NK-92 treated with Interleukin-12 subunit alpha and Interleukin-12 subunit beta, amount 100 ng/mL, for 24 hours (cell line): Measurements from ENCODE around the gene TRPM3.

Experiments
- DNase-seq: peaks from one replicate; lab custom pipeline; 2025; lab: John Stamatoyannopoulos, UW

TRPM3 gene

DNA sequence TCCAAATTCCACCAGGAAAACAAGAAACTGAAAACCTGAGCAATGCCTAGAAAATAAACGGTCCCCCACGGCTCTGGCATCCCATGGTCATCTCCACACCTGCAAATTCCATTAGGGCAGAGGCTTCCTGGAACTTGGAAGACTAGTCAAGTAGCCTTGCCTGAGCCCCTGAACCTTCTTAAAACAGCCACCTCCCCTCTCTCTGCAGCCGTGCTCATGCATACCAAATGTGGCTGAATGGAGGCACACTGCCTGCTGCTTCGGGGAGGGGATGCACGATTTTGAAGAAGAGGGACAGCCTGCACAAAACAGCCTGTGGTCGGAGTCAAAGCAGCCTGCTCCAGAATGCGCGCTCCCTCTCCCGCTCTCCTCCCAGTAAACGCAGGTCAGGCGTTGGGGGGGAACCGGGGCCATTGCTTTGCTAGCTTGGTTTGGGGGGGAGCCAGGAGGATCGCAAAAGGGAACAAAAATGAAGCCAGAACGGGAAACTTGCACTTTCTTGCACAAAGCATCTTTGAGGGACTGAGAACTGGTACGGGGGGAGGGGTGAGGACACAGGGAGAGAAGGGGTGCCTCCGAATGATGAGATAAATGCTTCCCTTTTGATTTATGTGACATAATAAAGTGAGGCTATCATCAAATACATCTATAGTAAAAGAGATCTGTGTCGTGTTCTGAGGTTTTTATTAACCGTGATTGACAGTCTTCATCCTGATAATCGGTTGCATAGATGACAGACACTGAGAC, at the start of gene TRPM3:
Gene TRPM3, minus strand, starts transcription at position 347 of the 747 bp plus-strand sequence. Its CDS starts 267 bp downstream, at position 80.
- DNase-seq, result no peak

DNA sequence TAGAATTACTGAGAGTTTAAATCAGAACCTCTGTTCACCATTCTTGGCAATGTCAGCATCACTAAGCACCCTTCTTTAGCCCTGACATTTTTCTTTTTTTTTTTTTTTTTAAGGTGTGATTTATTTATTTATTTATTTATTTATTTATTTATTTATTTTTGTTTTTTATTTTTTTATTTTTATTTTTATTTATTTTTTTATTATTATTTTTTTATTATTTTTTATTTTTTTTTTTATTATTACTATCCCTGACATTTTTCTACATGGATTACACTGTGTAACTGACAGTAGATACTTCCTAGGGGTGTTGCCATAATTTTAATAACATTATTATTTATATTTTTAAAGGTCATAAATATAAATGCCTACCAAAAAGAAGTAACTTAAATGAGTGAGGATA, 47.0 kb upstream of the TRPM3 start:
- DNase-seq, result no peak

DNA sequence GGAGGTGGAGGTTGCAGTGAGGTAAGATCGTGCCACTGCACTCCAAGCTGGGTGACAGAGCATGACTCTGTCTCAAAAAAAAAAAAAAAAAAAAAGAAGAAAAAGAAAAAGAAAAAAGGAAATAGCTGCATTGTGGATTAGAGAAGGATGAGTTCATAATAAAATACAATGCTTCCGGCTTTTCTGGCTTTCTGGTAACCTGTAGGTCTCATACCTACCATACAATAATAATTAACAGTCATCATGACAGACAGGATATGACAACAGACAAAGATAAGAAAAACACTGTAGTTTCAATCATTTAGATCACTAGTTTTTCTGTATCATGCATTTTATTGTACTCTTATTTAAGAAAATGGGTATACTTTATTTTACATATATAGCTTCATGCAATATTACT, 40.7 kb upstream of the TRPM3 start:
- no peak for DNase-seq

DNA sequence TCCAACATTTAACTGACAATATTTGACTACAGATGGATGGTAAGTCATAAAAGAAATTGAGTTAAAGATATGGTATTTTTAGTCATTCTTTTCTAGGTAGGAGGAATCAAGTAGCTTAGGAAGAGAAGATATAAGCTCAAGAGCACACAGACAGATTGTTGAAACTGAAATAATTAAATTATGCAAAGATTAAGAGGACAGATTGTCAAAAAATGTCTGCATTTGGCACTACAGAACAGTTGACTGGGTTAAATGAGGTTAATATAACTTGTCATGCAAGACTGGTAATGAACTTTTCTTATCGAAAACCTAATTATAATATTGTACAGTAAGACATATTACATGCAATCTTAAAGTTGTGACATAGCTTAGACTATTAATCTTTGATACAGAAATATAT, 36.3 kb upstream of the TRPM3 start:
- no peak for DNase-seq

DNA sequence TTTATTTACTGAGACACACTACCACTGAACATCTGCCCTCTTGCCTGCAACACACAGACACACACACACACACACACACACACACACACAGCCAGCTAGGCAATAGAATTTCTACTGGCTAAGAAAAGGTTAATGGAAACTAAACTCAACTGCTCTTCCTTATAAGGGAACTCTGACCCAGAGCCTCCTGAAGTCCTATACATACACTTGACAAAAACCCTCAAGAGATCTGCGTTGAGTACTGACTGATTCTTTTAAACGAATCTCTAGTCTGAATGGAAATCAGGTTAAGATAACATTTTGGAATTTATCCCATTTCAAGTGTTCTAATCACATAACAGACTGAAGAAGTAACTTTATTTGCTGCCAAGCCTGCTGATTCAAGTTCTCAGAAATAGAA, 25.9 kb upstream of the TRPM3 start:
- DNase-seq, result no peak

DNA sequence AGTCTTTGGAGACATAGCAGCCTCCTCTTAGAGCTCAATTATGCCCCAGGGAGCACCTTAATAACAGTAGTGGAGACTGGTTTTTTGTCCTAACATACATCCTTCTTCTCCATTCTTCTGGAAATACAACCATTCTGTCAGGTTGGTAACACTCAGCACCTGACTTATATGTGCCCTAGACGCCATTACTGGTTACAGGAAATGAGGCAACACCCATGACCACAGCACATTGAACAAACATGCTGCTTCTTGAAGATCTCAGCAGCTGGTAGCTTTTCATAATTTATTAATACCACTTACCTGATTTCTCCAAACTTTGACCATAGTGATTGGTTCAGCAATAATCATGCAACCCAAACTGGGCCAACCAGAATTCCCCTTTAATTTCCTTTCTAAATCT, 25.1 kb upstream of the TRPM3 start:
- no peak for DNase-seq

DNA sequence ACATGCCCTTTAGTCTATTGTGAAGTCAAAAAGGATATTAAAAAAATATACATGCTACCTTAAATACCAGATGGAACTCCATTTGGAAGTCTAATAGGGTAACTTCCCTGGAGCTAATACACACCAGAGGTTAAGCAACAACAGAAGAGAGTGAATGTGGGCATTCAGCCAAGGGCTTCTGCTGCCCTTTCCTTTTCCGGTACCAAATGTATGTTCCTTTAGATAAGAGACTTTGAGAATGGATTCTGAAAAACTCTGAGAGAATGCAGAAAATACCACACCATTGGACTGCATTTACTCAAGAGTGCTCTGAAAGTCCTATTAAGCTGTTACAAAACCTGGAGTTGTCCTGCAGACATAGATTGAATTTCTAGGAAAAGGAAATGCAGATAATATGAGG, 23.8 kb upstream of the TRPM3 start:
- no peak for DNase-seq

DNA sequence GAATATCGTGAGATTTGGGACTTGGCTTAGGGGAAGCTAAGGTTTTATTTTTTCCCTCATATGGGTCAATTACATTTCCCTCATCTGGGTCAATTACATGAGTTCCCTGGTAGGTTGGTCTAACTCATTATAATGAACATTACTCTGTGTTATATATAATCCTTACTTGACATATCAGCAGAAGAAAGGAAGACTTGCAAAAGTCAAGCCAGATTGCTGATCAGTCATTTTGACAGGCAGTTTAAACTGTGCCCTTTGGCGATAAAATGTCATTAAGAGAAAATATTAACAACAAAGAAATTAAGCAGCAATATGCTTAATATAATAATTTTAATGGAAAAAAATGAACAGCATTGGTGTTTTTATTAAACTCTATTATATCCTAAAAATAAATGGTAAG, 23.1 kb upstream of the TRPM3 start:
- DNase-seq, result no peak

DNA sequence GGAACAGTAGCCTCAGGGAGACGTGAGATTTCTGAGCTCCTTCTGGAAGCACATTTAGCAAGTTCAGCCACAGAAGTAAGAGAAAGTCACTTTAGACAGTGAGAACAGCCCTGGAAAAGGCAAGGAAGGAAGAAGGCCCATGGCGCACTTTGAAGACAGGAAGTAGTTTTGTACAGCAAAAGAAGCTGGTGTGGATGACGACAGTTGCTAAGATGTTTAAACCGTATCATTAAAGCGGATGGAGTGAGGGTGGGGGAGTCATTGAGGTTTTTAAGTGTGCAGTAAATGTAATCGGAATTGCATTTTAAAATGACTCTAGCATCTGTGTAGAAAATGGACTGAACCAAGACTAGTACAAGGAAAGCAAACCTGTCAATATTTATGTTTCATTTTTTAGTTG, 15.3 kb upstream of the TRPM3 start:
- DNase-seq, result no peak

DNA sequence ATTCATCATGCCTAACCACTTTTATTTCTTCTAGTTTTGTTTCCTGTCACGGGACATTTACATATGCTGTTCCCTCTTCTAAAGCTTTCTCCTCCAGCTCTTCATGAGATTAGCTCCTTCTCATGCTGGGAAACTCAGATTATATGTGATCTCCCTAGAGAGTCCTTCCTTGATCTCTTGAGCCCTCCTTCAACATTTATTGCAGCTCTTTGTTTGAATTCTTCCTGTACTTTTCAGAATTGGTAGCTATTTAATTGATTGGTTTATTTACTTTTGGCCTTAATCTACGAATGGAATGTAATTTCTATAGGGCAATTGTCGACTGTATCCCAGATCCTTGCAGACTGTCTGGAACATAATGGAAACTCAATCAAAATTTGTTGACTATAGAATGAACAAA, 9.7 kb upstream of the TRPM3 start:
- DNase-seq, result no peak

DNA sequence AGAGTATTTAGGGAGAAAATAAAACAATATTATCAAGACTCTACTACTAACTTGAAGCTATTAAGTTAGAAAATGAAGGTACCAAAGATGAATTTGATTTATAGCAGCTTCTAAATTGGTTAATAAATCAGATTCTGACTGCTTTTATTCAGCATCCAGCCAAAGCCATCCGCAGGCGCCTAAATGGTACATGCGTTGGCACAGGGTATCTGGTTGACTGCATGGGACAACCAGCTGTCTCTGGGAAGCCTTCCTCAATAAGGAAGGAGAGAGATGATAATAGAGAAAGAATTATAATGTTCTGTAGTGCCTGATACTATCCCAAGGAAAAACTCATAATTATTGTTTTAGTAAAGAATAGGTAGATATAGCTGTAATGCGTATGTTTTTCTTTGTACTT, 9.1 kb upstream of the TRPM3 start:
- no peak for DNase-seq

DNA sequence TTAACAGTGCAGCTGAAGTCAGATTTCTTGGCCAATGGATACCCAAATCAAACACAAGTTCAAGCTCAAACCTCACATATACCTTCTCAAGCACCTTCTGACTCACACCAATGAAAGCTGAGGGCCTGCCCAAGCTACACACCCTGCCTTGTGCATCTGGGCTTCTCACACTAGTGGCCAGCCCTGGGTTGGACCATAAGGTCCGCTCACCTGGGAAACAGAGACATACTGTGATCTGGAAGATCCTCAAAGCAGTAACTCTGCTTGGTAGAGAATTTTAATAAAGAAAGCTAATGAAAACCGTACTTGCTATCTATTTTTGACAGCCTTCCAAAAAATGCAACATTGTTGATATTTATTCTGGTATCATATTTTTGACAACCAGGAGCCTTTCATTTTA, 7.4 kb upstream of the TRPM3 start:
- DNase-seq, result no peak

DNA sequence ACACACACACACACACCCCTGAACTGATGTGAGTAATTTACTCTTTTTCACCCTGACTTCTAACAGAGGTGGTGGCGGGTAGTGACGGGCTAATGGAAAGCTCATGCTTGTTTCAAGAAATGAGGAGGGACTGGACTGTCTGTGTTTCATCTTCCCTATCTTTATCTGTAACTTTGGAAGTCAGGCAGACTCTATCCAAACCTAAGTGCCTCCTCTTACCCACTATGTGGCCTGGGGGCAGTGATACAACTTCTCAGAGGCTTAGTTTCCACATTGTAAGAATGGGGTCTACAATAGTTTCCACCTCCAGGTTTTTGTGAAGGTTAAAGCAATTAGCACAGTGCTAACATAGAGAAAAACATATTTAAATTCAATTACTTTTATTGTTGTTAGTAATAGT, 5.9 kb upstream of the TRPM3 start:
- no peak for DNase-seq

DNA sequence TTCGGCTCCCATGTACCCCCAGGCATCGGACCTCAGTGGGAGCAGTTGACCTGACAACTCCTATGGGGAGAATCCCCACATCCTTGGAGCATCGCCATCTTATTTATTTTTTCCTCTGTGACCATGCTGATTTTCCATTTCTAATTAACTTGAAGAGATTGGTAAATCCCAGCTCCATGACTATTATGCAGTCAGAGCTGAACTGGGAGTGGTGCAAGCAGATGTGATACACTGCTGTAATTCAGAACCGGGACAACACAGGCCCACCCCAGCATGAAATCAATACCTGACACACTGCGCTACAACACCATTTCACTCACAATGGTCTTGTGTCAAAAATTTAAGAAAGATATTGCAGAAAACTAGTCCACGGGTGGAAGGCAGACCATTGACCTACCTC, 1.0 kb upstream of the TRPM3 start:
- DNase-seq, result no peak

DNA sequence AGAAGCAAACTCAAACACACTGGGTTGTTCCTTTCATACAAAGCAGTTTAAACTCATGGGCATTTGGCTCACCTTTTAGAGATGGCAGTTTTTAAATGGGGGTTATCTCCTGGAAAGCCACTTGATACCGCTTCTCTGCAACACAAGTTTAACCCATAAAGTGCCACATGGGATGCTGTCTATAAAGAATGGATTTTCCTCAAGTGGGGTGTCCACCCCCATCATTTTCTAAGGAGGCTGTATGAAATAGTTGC, 528 bp upstream of the TRPM3 start:
- DNase-seq, result no peak

DNA sequence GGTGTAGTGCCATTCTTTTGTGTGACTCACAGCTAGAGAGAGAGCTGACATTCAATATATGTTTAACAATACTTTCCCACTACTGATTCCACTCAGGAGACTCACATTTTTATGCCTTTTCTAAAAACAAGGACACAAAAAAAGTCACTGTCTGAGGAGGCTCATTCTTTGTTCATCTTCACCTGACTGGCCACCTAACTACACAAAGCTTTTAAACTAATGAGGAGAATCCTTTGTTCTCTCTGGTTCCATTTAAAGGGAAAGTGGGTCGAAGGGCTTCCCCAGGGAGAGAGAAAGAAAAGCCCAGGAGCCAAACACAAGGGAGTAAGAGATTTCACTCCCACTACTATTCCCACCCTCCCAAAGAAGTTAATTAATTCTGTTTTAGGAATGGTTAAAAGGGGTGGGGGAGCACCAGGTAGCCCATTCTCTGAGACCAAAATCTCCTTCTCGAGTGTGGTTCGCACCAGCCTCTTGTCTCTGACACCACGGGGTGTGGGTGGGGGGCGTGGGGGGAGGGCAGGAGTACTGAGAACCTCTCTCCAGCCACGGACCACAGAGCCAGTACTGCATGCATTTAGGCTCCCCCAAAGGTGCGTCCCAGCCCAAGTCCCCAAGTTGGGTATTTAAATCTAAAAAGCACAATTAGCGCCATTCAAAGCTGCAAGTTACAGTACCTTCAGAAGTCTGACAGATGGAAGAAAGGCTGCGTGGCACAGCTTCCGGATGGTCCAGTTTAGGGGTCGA, 747 bp downstream of the TRPM3 start:
- DNase-seq, result no peak

DNA sequence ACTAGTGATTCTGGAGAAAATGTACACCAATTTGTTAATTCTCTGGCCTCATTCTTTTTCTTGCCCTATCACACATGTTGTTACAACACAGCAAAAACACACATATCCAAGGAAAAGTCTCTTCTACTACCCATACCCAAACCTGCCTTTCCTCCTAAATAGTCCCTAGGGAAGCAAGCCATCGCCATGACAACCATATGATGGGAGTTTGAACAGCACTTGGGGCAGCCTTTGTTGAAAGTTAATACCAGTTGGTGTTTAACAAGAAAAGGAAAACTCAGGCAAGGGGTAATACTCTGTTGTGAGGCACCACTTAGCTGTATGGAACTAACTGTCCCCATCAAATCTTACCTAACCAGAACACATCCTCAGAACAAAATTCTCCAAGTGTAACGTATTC, 1.7 kb downstream of the TRPM3 start:
- no peak for DNase-seq

DNA sequence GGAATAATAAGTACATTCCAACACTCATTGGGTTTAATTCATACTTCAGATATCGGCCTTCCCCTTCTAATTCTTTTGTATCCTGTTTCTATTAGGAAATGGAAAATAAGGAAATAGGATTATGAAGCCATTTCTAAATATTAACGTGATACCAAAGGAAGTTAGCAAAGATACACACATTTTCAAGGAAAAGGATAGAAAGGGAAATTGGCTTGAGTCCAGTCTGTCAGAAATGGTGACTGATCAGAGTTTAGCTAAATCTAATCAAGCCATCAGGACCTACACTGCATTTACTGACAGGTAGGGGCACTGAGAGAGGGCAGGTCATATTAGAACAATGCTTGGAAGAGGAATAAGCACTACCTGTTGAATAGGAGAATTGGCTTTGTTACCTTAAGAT, 3.1 kb downstream of the TRPM3 start:
- no peak for DNase-seq

DNA sequence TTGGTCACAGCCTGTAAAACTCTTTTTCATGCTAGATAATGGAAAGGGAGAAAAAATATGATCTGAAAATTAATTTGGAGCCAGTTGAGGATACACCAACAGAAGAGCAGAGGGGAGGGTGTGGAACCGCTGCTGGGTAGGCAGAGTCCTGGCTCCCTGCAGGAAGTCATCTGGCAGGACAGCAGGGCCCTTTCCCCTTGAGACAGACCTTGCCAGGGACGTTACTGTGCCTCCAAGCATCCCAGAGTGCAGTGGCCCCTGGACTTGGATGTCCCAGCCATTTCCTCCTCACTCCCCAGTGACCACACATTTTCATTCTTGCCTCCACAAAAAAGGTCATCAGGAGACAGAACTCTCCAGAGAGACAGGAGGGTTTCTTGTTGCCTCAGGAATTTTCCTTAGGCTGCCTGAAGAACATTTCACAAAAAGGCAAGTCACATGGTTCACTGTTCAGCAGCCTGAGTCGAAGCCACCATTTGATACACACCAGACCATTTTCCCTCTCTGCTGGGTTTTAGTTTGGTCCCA, 5.9 kb downstream of the TRPM3 start:
- DNase-seq, result no peak

DNA sequence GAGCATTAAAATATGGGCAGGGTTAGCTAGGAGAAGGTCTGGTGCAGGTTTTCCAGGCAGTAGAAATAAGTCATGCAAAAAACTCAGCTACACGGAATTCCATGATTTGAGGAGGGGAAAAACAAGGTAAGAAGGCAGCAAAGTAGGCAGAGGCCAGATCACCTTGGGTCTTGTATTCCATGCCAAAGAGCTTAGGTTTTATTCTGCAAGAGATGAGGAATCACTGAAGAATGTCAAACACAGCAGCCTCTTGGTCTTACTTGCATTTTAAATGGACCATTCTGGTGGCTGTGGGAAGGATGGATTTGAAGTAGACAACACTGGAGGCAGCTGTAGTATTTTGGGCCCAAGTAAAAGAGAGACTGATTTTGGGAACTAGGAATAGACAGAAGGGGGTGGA, 8.6 kb downstream of the TRPM3 start:
- no peak for DNase-seq

DNA sequence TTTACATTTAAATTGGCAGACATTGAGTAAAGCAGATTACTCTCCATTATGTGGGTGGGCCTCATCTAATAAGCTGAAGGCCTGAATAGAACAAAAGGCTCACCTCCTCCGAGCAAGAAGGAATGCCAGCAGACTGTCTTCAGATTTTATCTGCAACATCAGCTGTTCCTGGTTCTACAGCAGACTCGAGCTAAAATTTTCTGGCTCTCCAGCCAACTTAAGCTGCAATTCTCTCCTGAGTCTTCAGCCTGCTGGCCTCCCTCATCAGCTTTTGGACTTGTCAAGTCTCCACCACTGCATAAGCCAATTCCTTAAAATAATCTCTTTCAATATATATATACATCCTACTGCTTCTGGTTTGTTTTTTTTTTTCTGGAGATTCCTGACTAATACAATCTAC, 12.5 kb downstream of the TRPM3 start:
- DNase-seq, result no peak

DNA sequence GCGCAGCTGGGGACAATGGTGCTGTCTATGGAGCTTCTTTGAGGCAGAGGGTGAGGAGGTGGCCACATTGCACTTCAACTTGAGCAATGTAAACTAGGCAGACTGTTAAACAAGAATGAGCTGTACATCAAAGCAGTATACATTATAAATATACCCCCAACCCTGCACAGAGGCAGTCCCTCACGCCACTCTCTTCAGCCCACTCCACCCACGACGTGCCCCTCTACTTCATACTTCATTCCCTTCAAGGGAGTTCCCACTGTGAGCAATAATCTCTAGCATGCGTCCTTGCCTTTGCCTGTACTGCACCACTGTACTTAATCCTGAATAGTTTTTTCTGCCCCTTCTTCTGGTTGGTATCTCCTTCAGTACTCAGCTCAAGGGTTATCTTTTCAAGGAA, 14.4 kb downstream of the TRPM3 start:
- no peak for DNase-seq

DNA sequence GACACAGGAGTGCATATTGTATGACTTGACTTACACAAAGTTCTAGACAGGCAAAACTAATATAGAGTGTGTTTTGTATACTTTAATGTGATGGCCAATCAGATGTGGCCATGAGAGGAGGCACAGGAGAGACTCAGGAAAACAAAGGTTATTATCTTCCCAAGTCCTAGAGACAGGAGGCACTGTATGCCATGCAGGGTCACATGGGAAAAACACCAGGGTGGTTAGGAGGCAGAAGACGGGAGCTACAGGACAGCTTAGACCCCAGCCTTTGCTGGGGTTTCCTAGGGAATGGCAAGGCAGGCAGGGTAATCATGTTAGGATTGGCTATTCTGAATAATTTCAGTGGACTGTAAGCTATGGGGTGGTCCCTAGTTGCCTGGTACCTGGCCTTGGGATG, 16.2 kb downstream of the TRPM3 start:
- DNase-seq, result no peak

DNA sequence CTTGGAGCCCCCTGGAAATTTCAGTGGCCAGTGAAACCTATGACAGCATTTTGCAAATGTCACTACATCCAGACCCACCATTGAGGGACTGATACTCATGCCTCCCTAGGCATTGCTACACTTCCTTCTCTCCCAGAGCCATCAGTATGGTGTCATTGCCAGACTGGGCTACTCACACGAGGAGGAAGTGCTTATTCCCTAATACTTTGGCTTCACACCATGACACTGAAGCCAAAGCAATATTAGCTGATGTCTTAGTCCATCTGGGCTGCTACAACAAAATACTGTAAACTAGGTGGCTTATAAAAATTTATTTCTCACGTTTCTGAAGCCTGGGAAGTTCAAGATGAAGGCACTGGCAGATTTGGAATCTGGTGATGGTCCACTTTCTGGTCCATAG, 22.6 kb downstream of the TRPM3 start:
- no peak for DNase-seq
